Right lobe of liver (tissue), 6 donors: ENCODE data around the gene LTBP1. TPM values are rescaled to one million over a fixed set of nuclear protein-coding genes. Genes with fewer than 3 reads are reported as not detected.
"Not testable (repeated sequence)": the region's sequence is repeated elsewhere in the genome, so short reads cannot be mapped to it uniquely, and the experiment has no call there.

Experiments used
- ATAC-seq, 4 donors: fragments of 200-7000 bp; cut with Tn5 transposase; one replicate each; pipeline ENCODE4 v1.9.1; 2020; ENCODE audit warnings: mild to moderate bottlenecking in 4 of 4, moderate library complexity in 4 of 4
- DNase-seq, 3 donors: peaks; one replicate each; pipeline ENCODE4 v3.0.0-alpha.2; 2020
- H3K27ac ChIP-seq, 3 donors: fragments of 200-600 bp; one replicate each; pipeline ENCODE4 v1.8.0; 2022
- H3K27me3 ChIP-seq, 2 donors: fragments of 200-600 bp; one replicate each; pipeline ENCODE4 v1.8.0; 2022
- H3K36me3 ChIP-seq, 4 donors: fragments of 200-600 bp; sonication (generic) in 1 of 4; one replicate each; pipeline versions ENCODE4 v1.5.1 to v1.8.0; 2017 to 2022; ENCODE audit warnings: control low read depth in 1 of 4
- H3K4me1 ChIP-seq, 4 donors: fragments of 200-600 bp; sonication (generic) in 1 of 4; one replicate each; pipeline versions ENCODE4 v1.5.1 to v1.8.0; 2017 to 2022; ENCODE audit warnings: control low read depth in 1 of 4
- H3K4me3 ChIP-seq, 3 donors: fragments of 200-600 bp; one replicate each; pipeline ENCODE4 v1.8.0; 2022
- H3K9me3 ChIP-seq, 4 donors: fragments of 200-600 bp; sonication (generic) in 1 of 4; one replicate each; pipeline versions ENCODE4 v1.5.1 to v1.8.0; 2017 to 2022; ENCODE audit warnings: control low read depth in 1 of 4
- POLR2A ChIP-seq: fragments of 450-650 bp; IDR thresholded peaks from one replicate; pipeline ENCODE4 v1.6.1; 2017; ENCODE audit warnings: antibody characterized with exemption, mild to moderate bottlenecking
- WGBS: methylation state at CpG from one replicate; pipeline ENCODE4 v1.1.6; 2018; ENCODE audit warnings: low coverage, low lambda C conversion rate; ENCODE audit not compliant: insufficient coverage; ENCODE audit errors: missing lambda C conversion rate; 5-methylcytosine and 5-hydroxymethylcytosine counted together
- intact Hi-C, 2 donors: fragments of 100-400 bp; cut with DNase I; formaldehyde crosslinking; loops; one replicate each; pipeline versions ENCODE4 v1.11.2 to v1.14.1; 2022
- total RNA-seq, 6 experiments: library from RNA; depleted of rRNA in 2 of 6; stranded (reverse); fragments of >200 nt in 2 of 6; fragmentation: NEBNext Ultra II Directional in 3 of 6; extraction: Animal tissue kit (Norgen Biotek cat#: 25700) in 3 of 6; gene quantifications; one replicate each; pipeline versions ENCODE4 v1.1.0 to v1.2.4, GENCODE V29; 2016 to 2023
- TF ChIP-seq, protein P1 (sequence below), 4 donors: fragments of 200-600 bp in 3 of 4; fragments of 450-650 bp in 1 of 4; IDR thresholded peaks; one replicate each; pipeline versions ENCODE4 v1.5.1 to v1.8.0; 2016 to 2022; ENCODE audit warnings: antibody characterized with exemption in 4 of 4, mild to moderate bottlenecking in 2 of 4
- donor health status: DM: no; HTN: yes; CAD: no.
- donor health status: DM: no; HTN: no; CAD: no.
- donor health status: DM: no; HTN: no; CAD: no.
- donor health status: DM: no; HTN: yes; CAD: no.
- donor health status: DM: no; HTN: yes; CAD: no.

The LTBP1 gene
- total RNA-seq, 6 experiments from 2014 or later, result 5.4 to 14.2 (median 9.1) TPM

DNA sequence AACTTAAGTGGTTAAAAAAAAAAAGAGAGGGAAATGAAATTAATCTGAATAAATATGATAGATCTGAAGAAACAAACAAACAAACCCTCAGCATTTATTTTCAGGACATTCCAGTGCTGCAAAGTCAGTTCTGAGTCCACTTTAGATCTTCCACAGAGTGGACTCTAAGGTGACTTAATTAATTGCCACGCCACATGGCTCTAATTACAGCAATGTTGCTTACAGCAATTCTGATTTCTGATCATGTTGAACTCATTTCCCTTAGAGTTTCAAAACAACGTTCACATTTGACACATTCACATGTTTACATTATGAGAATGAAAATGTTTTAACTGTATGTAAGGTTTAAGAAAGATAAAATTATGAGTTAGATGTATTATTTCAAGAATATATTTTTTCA, 491.1 kb downstream of the LTBP1 start:
- no peaks in the 10 kb centered on the region for H3K36me3 ChIP-seq
- 42% methylated on average over 2 of the region's 2 CpGs for WGBS
- H3K9me3 ChIP-seq, result no peaks in the 10 kb centered on the region
- intact Hi-C loops, result no loop called here
- DNase-seq (no peak), ATAC-seq (no peak)
- H3K27ac ChIP-seq, result peak overlapping the region in 2 of 3 donors; percentile 22 to 26
- peak overlapping the region in 1 of 3 donors; percentile 16 for H3K4me3 ChIP-seq
- no peaks in the 10 kb centered on the region for H3K27me3 ChIP-seq
- no peak for TF ChIP-seq POLR2A
- TF ChIP-seq, protein P1, sequence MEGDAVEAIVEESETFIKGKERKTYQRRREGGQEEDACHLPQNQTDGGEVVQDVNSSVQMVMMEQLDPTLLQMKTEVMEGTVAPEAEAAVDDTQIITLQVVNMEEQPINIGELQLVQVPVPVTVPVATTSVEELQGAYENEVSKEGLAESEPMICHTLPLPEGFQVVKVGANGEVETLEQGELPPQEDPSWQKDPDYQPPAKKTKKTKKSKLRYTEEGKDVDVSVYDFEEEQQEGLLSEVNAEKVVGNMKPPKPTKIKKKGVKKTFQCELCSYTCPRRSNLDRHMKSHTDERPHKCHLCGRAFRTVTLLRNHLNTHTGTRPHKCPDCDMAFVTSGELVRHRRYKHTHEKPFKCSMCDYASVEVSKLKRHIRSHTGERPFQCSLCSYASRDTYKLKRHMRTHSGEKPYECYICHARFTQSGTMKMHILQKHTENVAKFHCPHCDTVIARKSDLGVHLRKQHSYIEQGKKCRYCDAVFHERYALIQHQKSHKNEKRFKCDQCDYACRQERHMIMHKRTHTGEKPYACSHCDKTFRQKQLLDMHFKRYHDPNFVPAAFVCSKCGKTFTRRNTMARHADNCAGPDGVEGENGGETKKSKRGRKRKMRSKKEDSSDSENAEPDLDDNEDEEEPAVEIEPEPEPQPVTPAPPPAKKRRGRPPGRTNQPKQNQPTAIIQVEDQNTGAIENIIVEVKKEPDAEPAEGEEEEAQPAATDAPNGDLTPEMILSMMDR (IDR thresholded peaks at IDR 0.05), result no peak
- no peaks in the 10 kb centered on the region for H3K4me1 ChIP-seq

DNA sequence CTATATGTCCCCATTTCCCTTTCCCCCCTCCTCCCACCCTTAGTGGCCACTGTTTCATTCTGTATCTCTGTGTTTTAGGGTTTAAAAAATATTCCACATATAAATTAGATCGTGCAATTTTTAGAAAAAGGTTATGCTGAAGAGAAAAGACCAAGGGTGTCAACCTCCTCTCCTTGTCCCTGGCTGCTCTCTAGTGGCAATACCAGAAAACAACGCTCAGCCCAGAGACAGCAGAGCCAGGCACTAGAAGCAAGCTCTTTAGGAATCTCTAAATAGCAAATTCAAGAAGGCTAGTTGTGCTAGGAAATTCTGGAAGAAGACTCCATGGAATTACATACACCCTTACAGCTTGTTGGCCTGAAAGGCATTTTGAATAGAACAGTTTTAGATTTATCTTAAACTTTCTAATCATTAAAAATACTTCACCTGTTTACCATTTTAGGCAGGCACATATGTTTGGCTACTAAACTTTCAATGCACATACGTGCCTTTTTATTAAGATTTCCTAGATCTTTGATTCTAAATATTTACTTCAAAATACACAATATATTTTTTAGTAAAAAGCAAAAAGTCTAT, 494.6 kb downstream of the LTBP1 start:
- Histone ChIP-seq H3K4me3 (no peak overlapping the region), H3K27me3 (no peaks in the 10 kb centered on the region), H3K4me1 (no peaks in the 10 kb centered on the region), H3K9me3 (no peaks in the 10 kb centered on the region), H3K36me3 (no peaks in the 10 kb centered on the region), H3K27ac (no peak overlapping the region)
- TF ChIP-seq, protein P1 (IDR thresholded peaks at IDR 0.05), result peak; percentile 53 to 67 (median 61)
- TF ChIP-seq POLR2A, result no peak
- peak in 1 of 3 donors; percentile 54 for DNase-seq
- intact Hi-C loops, result no loop called here
- peak; percentile 77 to 91 (median 82) for ATAC-seq
- 19% methylated on average over 3 of the region's 3 CpGs for WGBS

DNA sequence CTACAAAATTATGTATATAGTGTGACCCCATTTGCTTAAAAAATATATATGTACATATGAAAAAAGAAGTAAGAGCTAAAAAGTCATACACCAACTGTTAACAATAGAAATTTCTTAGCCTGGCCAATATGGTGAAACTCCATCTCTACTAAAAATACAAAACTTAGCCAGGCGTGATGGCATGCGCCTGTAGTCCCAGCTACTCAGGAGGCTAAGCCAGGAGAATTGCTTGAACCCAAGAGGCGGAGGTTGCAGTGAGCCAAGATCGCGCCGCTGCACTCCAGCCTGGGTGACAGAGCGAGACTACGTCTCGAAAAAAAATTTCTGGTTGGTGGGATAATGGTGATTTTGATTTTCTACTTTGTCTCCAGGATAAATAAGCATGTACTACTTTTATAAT, 495.3 kb downstream of the LTBP1 start:
- intact Hi-C loops, ATAC-seq, DNase-seq, H3K27me3 ChIP-seq, H3K36me3 ChIP-seq, H3K4me1 ChIP-seq, H3K4me3 ChIP-seq, H3K9me3 ChIP-seq, H3K27ac ChIP-seq: not testable (repeated sequence)
- 98% methylated on average over 9 of the region's 9 CpGs for WGBS

DNA sequence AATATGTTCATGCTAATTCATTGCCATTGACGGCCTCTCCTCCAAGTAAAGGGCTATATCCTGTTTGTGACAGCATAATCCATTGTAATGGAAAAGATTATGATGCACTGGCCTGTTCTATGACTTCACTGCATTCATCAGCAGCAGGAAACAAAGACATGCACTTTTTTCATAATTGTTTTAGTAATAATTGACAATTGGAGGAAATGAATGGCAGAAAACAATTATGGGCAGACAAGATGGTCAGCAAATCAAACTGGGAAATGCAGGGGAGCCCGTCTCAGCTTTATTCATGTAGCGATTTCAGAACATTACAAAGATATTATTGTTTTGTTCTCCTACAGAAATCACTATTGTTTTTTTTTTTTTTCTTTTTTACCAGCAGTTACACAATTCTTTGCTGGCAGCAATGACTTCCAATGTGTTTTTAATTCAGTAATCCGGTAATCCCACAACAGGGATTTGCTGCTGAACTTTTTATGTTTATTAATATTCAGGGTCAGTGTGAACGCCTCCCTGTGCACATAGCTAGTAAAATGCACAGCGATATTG, 495.9 kb downstream of the LTBP1 start:
- H3K4me1 ChIP-seq, result no peaks in the 10 kb centered on the region
- no peak for DNase-seq
- H3K27me3 ChIP-seq, result no peaks in the 10 kb centered on the region
- TF ChIP-seq POLR2A, result no peak
- TF ChIP-seq, protein P1 (IDR thresholded peaks at IDR 0.05), result no peak
- peak in 3 of 4 donors; percentile 21 to 35 (median 34) for ATAC-seq
- H3K36me3 ChIP-seq, result no peaks in the 10 kb centered on the region
- no peaks in the 10 kb centered on the region for H3K9me3 ChIP-seq
- intact Hi-C loops, result no loop called here
- H3K27ac ChIP-seq, result peak overlapping the region in 1 of 3 donors; percentile 30
- 57% methylated on average over 6 of the region's 6 CpGs for WGBS
- no peak overlapping the region for H3K4me3 ChIP-seq

DNA sequence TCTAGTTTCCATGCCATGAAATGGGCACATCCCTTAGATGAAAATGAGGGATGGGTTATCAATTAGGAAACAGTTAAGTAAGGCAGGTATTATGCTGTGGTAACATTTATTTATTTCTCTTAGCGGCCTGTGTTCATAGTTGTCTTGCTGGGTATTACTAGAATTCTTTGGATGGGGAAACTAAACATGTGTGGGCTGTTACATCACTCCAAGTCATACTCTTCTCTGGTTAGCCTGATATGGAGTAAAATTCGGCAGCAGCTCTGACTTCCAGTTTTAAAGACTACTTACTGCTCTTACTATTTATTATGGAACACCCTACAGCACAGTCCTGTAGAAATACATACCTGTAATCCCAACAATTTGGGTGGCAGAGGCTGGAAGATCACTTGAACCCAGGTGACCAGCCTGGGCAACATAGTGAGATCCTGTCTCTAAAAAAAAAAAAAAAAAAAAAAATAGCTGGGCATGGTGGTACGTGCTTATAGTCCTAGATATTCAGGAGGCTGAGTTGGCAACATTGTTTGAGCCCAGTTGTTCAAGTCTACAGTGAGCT, 496.6 kb downstream of the LTBP1 start:
- TF ChIP-seq, protein P1 (IDR thresholded peaks at IDR 0.05), result no peak
- TF ChIP-seq POLR2A, result no peak
- intact Hi-C loops, result no loop called here
- Histone ChIP-seq H3K9me3 (no peaks in the 10 kb centered on the region), H3K4me3 (no peak overlapping the region), H3K36me3 (no peaks in the 10 kb centered on the region), H3K27ac (peak overlapping the region in 1 of 3 donors; percentile 30), H3K27me3 (no peaks in the 10 kb centered on the region), H3K4me1 (peaks cover 0 to 5% (median 0%) of the 10 kb centered on the region in 4 donors)
- WGBS, result 57% methylated on average over 3 of the region's 3 CpGs
- DNase-seq (no peak), ATAC-seq (no peak)
